Neural progenitor cell (in vitro differentiated cells): ENCODE measurements around the gene SLC35F3. TPM values are rescaled to one million over a fixed set of nuclear protein-coding genes. Genes with fewer than 3 reads are reported as not detected.
"Not testable (repeated sequence)": the region's sequence is repeated elsewhere in the genome, so short reads cannot be mapped to it uniquely, and the experiment has no call there.

ENCODE experiments used
- DNase-seq: peaks from one replicate; pipeline ENCODE4 v3.0.0-alpha.2; 2016; ENCODE audit warnings: low spot score
- H2AFZ ChIP-seq: fragments of 200-600 bp; sonication (generic); replicated peaks from 2 replicates; pipeline ENCODE4 v1.6.1; 2016; ENCODE audit warnings: antibody characterized with exemption
- H3F3A ChIP-seq: fragments of 200-600 bp; sonication (generic); 2 replicates; pipeline ENCODE4 v1.6.1; 2016; ENCODE audit warnings: antibody characterized with exemption, low read depth
- H3K27ac ChIP-seq: fragments of 200-600 bp; sonication (generic); 2 replicates; pipeline ENCODE4 v1.5.1; 2016; ENCODE audit warnings: mild to moderate bottlenecking
- H3K27me3 ChIP-seq: fragments of 200-600 bp; sonication (generic); 2 replicates; pipeline ENCODE4 v1.6.1; 2016; ENCODE audit warnings: mild to moderate bottlenecking, moderate library complexity
- H3K36me3 ChIP-seq: fragments of 200-600 bp; sonication (generic); 2 replicates; pipeline ENCODE4 v1.5.1; 2016
- H3K4me1 ChIP-seq: fragments of 200-600 bp; sonication (generic); 2 replicates; pipeline ENCODE4 v1.6.1; 2016; ENCODE audit warnings: mixed run types
- H3K4me2 ChIP-seq: fragments of 200-600 bp; sonication (generic); 2 replicates; pipeline ENCODE4 v1.6.1; 2016
- H3K4me3 ChIP-seq: fragments of 200-600 bp; sonication (generic); 2 replicates; pipeline ENCODE4 v1.5.1; 2016
- H3K79me2 ChIP-seq: fragments of 200-600 bp; sonication (generic); 2 replicates; pipeline ENCODE4 v1.6.1; 2016; ENCODE audit warnings: low read depth
- H3K9ac ChIP-seq: fragments of 200-600 bp; sonication (generic); 2 replicates; pipeline ENCODE4 v1.6.1; 2016
- H3K9me3 ChIP-seq: fragments of 200-600 bp; sonication (generic); 2 replicates; pipeline ENCODE4 v1.5.1; 2016; ENCODE audit warnings: low read depth
- H4K20me1 ChIP-seq: fragments of 200-600 bp; sonication (generic); 2 replicates; pipeline ENCODE4 v1.6.1; 2016; ENCODE audit warnings: low read depth
- H3K27ac Mint-ChIP-seq: 3 replicates; pipeline ENCODE4 v1.8.0; 2021; ENCODE audit warnings: mixed read lengths
- H3K27me3 Mint-ChIP-seq: 2 replicates; pipeline ENCODE4 v1.8.0; 2022; ENCODE audit warnings: low read depth, mild to moderate bottlenecking, inconsistent platforms, moderate library complexity, mixed read lengths; ENCODE audit not compliant: insufficient read depth
- H3K36me3 Mint-ChIP-seq: 3 replicates; pipeline ENCODE4 v1.8.0; 2021; ENCODE audit warnings: mixed read lengths
- H3K4me1 Mint-ChIP-seq: 3 replicates; pipeline ENCODE4 v1.8.0; 2021; ENCODE audit warnings: mixed read lengths
- H3K4me3 Mint-ChIP-seq: 3 replicates; pipeline ENCODE4 v1.8.0; 2021; ENCODE audit warnings: mild to moderate bottlenecking, moderate library complexity, mixed read lengths
- H3K9me3 Mint-ChIP-seq: 3 replicates; pipeline ENCODE4 v1.8.0; 2020; ENCODE audit warnings: mixed read lengths
- EZH2 ChIP-seq: fragments of 200-600 bp; sonication (generic); IDR thresholded peaks from 2 replicates; pipeline ENCODE4 v1.6.1; 2017; ENCODE audit warnings: antibody characterized with exemption, mild to moderate bottlenecking, moderate library complexity
- EZH2phosphoT487 ChIP-seq: fragments of 200-600 bp; sonication (generic); IDR thresholded peaks from 2 replicates; pipeline ENCODE4 v1.6.1; 2017; ENCODE audit warnings: antibody characterized with exemption
- total RNA-seq: library from RNA; depleted of rRNA; stranded (reverse); fragments of >200 nt; gene quantifications from 2 replicates; pipeline ENCODE4 v1.2.3, GENCODE V29; 2015; ENCODE audit warnings: low replicate concordance
- TF ChIP-seq, protein P1 (sequence below): fragments of 200-600 bp; sonication (generic); IDR thresholded peaks from 2 replicates; pipeline ENCODE4 v1.5.1; 2017; ENCODE audit warnings: antibody characterized with exemption, mild to moderate bottlenecking

SLC35F3 gene
- total RNA-seq, 1 donor from 2014 or later: 0.79 TPM

DNA sequence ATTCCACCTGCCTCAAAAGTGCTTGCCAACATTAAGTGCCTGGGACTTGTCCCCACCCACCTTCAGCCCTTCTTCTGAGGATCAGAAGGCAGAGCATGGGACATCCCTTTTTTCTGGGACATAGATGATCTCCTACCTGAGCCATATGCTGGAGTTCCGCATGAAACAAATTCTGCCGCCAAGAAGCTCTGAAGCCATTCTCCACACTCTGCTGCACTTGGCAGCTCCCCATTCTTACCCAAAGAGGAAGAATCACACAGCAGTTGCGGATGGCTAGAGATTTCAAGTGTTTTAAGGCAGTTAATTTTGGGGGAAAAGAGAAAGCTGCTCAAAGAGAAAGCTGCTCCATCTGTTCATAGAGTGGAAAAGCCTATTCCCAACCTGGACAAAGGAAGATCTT is 271.5 kb downstream of the SLC35F3 start:
- Mint-ChIP-seq H3K27me3 (peaks cover 5% of the 10 kb centered on the region), H3K9me3 (peaks cover 7% of the 10 kb centered on the region), H3K27ac (no peak overlapping the region), H3K4me3 (no peak overlapping the region), H3K4me1 (peaks cover 4% of the 10 kb centered on the region), H3K36me3 (no peaks in the 10 kb centered on the region)
- Histone ChIP-seq H3K27ac (no peak overlapping the region), H3K9me3 (no peaks in the 10 kb centered on the region), H3K4me2 (no peak overlapping the region), H3K27me3 (no peaks in the 10 kb centered on the region), H2AFZ (no peak overlapping the region), H3K79me2 (no peaks in the 10 kb centered on the region), H3K4me1 (no peaks in the 10 kb centered on the region), H4K20me1 (no peaks in the 10 kb centered on the region), H3F3A (no peaks in the 10 kb centered on the region), H3K36me3 (no peaks in the 10 kb centered on the region), H3K4me3 (no peak overlapping the region), H3K9ac (no peak overlapping the region)
- no peak for TF ChIP-seq EZH2phosphoT487
- TF ChIP-seq, protein P1, sequence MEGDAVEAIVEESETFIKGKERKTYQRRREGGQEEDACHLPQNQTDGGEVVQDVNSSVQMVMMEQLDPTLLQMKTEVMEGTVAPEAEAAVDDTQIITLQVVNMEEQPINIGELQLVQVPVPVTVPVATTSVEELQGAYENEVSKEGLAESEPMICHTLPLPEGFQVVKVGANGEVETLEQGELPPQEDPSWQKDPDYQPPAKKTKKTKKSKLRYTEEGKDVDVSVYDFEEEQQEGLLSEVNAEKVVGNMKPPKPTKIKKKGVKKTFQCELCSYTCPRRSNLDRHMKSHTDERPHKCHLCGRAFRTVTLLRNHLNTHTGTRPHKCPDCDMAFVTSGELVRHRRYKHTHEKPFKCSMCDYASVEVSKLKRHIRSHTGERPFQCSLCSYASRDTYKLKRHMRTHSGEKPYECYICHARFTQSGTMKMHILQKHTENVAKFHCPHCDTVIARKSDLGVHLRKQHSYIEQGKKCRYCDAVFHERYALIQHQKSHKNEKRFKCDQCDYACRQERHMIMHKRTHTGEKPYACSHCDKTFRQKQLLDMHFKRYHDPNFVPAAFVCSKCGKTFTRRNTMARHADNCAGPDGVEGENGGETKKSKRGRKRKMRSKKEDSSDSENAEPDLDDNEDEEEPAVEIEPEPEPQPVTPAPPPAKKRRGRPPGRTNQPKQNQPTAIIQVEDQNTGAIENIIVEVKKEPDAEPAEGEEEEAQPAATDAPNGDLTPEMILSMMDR: no peak
- no peak for TF ChIP-seq EZH2
- no peak for DNase-seq

DNA sequence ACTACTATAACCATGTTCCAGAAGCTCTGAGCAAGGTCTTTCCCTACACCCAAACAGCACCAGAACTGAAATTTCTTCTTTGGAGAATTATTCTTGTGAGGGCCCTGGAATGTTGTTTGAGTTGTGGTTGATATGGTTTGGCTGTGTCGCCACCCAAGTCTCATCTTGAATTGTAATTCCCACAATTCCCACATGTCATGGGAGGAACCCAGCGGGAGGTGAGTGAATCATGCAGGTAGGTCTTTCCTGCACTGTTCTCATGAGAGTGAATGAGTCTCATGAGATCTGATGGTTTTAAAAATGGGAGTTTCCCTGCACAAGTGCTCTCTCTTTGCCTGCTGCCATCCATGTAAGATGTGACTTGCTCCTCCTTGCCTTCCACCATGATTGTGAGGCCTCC is 272.4 kb downstream of the SLC35F3 start:
- H3K9me3 Mint-ChIP-seq, DNase-seq, H3K36me3 Mint-ChIP-seq, H2AFZ ChIP-seq, H3K27ac Mint-ChIP-seq, H3K27me3 ChIP-seq, H3K4me1 Mint-ChIP-seq, H3K9ac ChIP-seq, H3K9me3 ChIP-seq, H3K4me3 Mint-ChIP-seq, H3K27me3 Mint-ChIP-seq, H3K36me3 ChIP-seq, H3F3A ChIP-seq, H3K4me1 ChIP-seq, H4K20me1 ChIP-seq, H3K79me2 ChIP-seq, H3K27ac ChIP-seq, H3K4me3 ChIP-seq, H3K4me2 ChIP-seq: not testable (repeated sequence)

DNA sequence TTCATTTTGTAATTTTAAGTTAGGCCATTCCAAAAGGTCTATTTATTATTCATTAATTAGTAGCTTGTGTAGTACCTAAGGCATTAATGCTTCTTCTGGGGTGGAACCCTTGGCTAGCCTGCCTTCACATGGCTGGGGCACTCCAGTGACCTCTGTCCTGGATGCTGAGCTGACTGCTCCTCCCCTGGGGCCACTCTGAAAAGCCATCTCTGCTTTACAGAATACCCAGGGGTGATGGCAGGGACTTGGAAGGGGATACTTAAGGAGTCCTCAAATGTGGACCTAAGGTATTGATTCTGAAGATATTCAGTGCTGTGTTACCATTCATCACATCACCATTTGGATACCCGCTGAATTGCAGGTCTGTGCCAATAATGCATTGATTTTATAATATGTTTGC is 281.0 kb downstream of the SLC35F3 start:
- no peak overlapping the region for H3K4me2 ChIP-seq

DNA sequence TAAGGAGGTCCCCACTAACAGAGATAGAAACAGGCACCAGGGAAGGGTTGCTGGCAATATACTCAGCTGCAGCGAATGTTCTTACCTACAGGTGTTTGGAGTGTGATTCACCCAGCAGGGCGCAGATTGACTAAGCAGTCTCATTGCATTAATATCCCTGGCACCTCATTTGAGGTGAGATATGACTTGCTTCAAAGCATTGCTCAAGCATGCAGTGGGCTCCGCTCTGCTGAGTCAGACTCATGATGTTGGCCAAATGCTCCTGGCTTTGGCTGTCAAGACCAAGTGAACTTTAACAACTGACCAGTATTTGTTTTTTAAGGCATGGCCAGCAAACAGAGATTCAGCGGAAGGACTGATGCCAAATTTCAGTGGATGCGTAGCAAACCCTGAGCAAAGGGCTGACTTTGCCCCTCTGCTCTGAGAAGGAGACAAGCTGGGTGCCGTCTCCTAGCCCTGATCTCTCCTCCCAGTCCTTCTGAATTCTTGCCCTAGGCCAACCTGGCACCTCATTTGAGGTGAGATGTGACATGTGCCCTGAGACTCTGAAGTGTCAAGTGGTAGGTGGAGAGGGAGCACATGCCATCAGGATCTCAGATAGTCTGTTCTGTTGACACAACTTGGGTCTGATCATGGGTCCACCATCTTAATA is 281.7 kb downstream of the SLC35F3 start:
- DNase-seq: no peak
- Histone ChIP-seq H3K4me2 (no peak overlapping the region), H4K20me1 (no peaks in the 10 kb centered on the region), H3K36me3 (no peaks in the 10 kb centered on the region), H3K4me3 (no peak overlapping the region), H2AFZ (no peak overlapping the region), H3K79me2 (no peaks in the 10 kb centered on the region), H3K9ac (no peak overlapping the region), H3K4me1 (no peaks in the 10 kb centered on the region), H3K27ac (no peak overlapping the region), H3K9me3 (no peaks in the 10 kb centered on the region), H3F3A (no peaks in the 10 kb centered on the region), H3K27me3 (no peaks in the 10 kb centered on the region)
- H3K4me3 Mint-ChIP-seq: no peak overlapping the region
- TF ChIP-seq, protein P1: no peak
- TF ChIP-seq EZH2 (no peak), EZH2phosphoT487 (no peak)
- H3K9me3 Mint-ChIP-seq: peaks cover 9% of the 10 kb centered on the region
- H3K27me3 Mint-ChIP-seq: no peaks in the 10 kb centered on the region
- no peak overlapping the region for H3K27ac Mint-ChIP-seq
- no peaks in the 10 kb centered on the region for H3K36me3 Mint-ChIP-seq
- H3K4me1 Mint-ChIP-seq: peaks cover 9% of the 10 kb centered on the region

More for the DNA sequence above, 281.0 kb downstream of the SLC35F3 start:
- H3K9ac ChIP-seq: no peak overlapping the region
- Mint-ChIP-seq H3K4me1 (peaks cover 9% of the 10 kb centered on the region), H3K27me3 (no peaks in the 10 kb centered on the region), H3K36me3 (no peaks in the 10 kb centered on the region), H3K9me3 (peaks cover 9% of the 10 kb centered on the region), H3K4me3 (no peak overlapping the region), H3K27ac (no peak overlapping the region)
- H3K4me3 ChIP-seq: no peak overlapping the region
- no peaks in the 10 kb centered on the region for H3F3A ChIP-seq
- H3K79me2 ChIP-seq: no peaks in the 10 kb centered on the region
- H3K27ac ChIP-seq: no peak overlapping the region
- no peaks in the 10 kb centered on the region for H3K9me3 ChIP-seq
- TF ChIP-seq, protein P1: no peak
- TF ChIP-seq EZH2phosphoT487 (no peak), EZH2 (no peak)
- DNase-seq: no peak
- H3K27me3 ChIP-seq: no peaks in the 10 kb centered on the region
- H3K4me1 ChIP-seq: no peaks in the 10 kb centered on the region
- no peaks in the 10 kb centered on the region for H4K20me1 ChIP-seq
- no peaks in the 10 kb centered on the region for H3K36me3 ChIP-seq
- no peak overlapping the region for H2AFZ ChIP-seq
